Thyroid gland (tissue), 4 donors: Measurements from ENCODE around the gene LY6G5B. TPM values are rescaled to one million over a fixed set of nuclear protein-coding genes. Genes with fewer than 3 reads are reported as not detected.

Source experiments
- DNase-seq, 2 donors: peaks; one replicate each; pipeline ENCODE4 v3.0.0-alpha.2; 2019
- H3K27ac ChIP-seq, 3 donors: fragments of 200-600 bp; sonication (generic); 1 replicate in 2 of 3; 2 replicates in 1 of 3; pipeline ENCODE4 v1.5.1; 2016 to 2019; ENCODE audit warnings: mild to moderate bottlenecking in 1 of 3, moderate library complexity in 1 of 3
- H3K27me3 ChIP-seq: fragments of 200-600 bp; sonication (generic); one replicate; pipeline ENCODE4 v1.5.1; 2019
- H3K36me3 ChIP-seq, 2 donors: fragments of 200-600 bp; sonication (generic); one replicate each; pipeline ENCODE4 v1.5.1; 2016 to 2019
- H3K4me1 ChIP-seq, 2 donors: fragments of 200-600 bp; sonication (generic); one replicate each; pipeline ENCODE4 v1.5.1; 2017 to 2019
- H3K4me3 ChIP-seq, 3 donors: fragments of 200-600 bp; sonication (generic); replicated peaks in 1 of 3; 1 replicate in 2 of 3; 2 replicates in 1 of 3; pipeline ENCODE4 v1.5.1; 2016; ENCODE audit warnings: mild to moderate bottlenecking in 1 of 3
- H3K9me3 ChIP-seq: fragments of 200-600 bp; sonication (generic); one replicate; pipeline ENCODE4 v1.5.1; 2017
- POLR2A ChIP-seq, 2 donors: fragments of 450-650 bp; IDR thresholded peaks; one replicate each; pipeline ENCODE4 v1.6.1; 2017; ENCODE audit warnings: antibody characterized with exemption in 2 of 2, mild to moderate bottlenecking in 2 of 2, moderate library complexity in 1 of 2
- WGBS, 2 donors: methylation state at CpG; one replicate each; pipeline ENCODE4 v1.1.5; 2017; 5-methylcytosine and 5-hydroxymethylcytosine counted together
- intact Hi-C: fragments of 100-400 bp; cut with DNase I; formaldehyde crosslinking; loops from one replicate; pipeline ENCODE4 v1.15.1; 2023
- total RNA-seq, 4 donors: library from RNA; depleted of rRNA; stranded (reverse); fragments of >200 nt; gene quantifications; one replicate each; pipeline ENCODE4 v1.2.3, GENCODE V29; 2016
- TF ChIP-seq, protein P1 (sequence below), 6 experiments: fragments of 200-600 bp in 3 of 6; fragments of 450-650 bp in 3 of 6; sonication (generic) in 3 of 6; IDR thresholded peaks; one replicate each; pipeline ENCODE4 v1.5.1; 2016 to 2019; ENCODE audit warnings: antibody characterized with exemption in 6 of 6, mild to moderate bottlenecking in 2 of 6, inconsistent platforms in 1 of 6, moderate library complexity in 1 of 6

LY6G5B gene
- total RNA-seq, 4 donors from 2014 or later: 4.4 to 11.8 (median 9.4) TPM

DNA sequence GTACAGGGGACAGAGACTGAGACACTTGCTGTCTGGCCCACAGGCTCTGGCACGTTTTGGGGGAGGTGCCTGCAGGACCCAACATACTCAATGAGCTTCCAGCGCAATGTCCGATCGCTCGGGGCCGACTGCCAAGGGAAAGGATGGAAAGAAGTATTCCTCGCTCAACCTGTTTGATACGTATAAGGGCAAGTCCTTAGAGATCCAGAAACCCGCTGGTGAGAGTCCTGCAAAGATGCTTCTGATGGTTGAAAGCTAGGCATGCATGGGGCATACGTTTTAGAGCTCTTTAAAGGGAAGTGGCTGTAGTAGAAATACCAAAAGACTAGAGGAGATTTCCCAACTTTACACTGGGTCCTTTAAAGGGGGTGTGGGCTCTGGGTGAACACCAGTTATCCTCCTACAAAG is 47.1 kb upstream of the LY6G5B start:
- H3K4me1 ChIP-seq: peaks cover 9 to 12% of the 10 kb centered on the region in 2 donors
- H3K9me3 ChIP-seq: no peaks in the 10 kb centered on the region
- intact Hi-C loops: no loop called here
- no peaks in the 10 kb centered on the region for H3K27me3 ChIP-seq
- H3K27ac ChIP-seq: peak overlapping the region in 1 of 3 donors; percentile 99
- DNase-seq: peak; percentile 51 to 64
- WGBS, 2 donors: 38 to 49% methylated on average over 10 of the region's 10 CpGs
- H3K36me3 ChIP-seq: peaks cover 38 to 44% of the 10 kb centered on the region in 2 donors
- TF ChIP-seq POLR2A (IDR thresholded peaks at IDR 0.05): no peak
- TF ChIP-seq, protein P1, sequence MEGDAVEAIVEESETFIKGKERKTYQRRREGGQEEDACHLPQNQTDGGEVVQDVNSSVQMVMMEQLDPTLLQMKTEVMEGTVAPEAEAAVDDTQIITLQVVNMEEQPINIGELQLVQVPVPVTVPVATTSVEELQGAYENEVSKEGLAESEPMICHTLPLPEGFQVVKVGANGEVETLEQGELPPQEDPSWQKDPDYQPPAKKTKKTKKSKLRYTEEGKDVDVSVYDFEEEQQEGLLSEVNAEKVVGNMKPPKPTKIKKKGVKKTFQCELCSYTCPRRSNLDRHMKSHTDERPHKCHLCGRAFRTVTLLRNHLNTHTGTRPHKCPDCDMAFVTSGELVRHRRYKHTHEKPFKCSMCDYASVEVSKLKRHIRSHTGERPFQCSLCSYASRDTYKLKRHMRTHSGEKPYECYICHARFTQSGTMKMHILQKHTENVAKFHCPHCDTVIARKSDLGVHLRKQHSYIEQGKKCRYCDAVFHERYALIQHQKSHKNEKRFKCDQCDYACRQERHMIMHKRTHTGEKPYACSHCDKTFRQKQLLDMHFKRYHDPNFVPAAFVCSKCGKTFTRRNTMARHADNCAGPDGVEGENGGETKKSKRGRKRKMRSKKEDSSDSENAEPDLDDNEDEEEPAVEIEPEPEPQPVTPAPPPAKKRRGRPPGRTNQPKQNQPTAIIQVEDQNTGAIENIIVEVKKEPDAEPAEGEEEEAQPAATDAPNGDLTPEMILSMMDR (IDR thresholded peaks at IDR 0.05): no peak
- H3K4me3 ChIP-seq: no peak overlapping the region

DNA sequence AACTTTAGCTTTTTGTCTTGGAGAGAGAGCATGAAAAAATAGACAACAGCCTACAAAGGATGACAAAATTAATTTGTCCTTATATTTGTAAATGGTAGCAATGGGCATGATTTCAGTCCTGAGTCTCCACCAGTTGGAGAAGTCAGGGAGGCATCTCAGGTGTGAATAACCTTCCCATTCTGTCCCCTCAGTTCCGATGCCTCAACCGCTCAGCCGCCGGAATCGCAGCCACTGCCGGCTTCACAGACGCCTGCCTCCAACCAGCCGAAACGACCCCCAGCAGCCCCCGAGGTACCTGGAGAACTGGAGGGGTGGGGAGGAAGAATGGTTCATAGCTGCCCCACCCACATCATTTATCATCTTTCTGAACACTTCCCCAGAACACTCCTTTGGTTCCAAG is 45.7 kb upstream of the LY6G5B start:
- DNase-seq: no peak
- H3K36me3 ChIP-seq: peaks cover 52 to 57% of the 10 kb centered on the region in 2 donors
- WGBS, 2 donors: 91 to 94% methylated on average over 8 to 10 of the region's 10 CpGs
- no peak overlapping the region for H3K4me3 ChIP-seq
- intact Hi-C loops: no loop called here
- peaks cover 9 to 12% of the 10 kb centered on the region in 2 donors for H3K4me1 ChIP-seq
- H3K9me3 ChIP-seq: no peaks in the 10 kb centered on the region
- no peak overlapping the region for H3K27ac ChIP-seq
- H3K27me3 ChIP-seq: no peaks in the 10 kb centered on the region
- TF ChIP-seq, protein P1 (IDR thresholded peaks at IDR 0.05): no peak
- TF ChIP-seq POLR2A (IDR thresholded peaks at IDR 0.05): no peak

DNA sequence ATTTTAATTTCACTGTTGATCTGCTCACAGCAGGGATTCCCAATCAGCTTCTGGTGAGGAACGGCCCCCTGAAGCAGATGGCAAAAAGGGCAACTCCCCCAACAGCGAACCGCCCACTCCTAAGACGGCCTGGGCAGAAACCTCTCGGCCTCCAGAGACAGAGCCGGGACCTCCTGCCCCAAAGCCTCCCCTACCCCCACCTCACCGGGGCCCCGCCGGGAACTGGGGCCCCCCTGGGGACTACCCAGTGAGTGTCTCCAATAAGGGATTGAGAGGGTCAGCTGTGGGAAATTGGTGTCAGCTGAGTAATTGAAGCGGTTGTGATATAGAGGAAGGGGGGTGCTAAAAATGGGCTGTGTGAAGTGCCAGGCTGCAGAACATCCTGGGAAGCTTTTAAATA is 42.8 kb upstream of the LY6G5B start:
- H3K4me3 ChIP-seq: no peak overlapping the region
- intact Hi-C loops: no loop called here
- TF ChIP-seq, protein P1 (IDR thresholded peaks at IDR 0.05): no peak
- TF ChIP-seq POLR2A (IDR thresholded peaks at IDR 0.05): no peak
- H3K9me3 ChIP-seq: no peaks in the 10 kb centered on the region
- H3K27ac ChIP-seq: no peak overlapping the region
- no peaks in the 10 kb centered on the region for H3K27me3 ChIP-seq
- WGBS, 2 donors: 91 to 96% methylated on average over 10 of the region's 10 CpGs
- H3K36me3 ChIP-seq: peaks cover 80 to 86% of the 10 kb centered on the region in 2 donors
- peaks cover 3 to 7% of the 10 kb centered on the region in 2 donors for H3K4me1 ChIP-seq
- no peak for DNase-seq

DNA sequence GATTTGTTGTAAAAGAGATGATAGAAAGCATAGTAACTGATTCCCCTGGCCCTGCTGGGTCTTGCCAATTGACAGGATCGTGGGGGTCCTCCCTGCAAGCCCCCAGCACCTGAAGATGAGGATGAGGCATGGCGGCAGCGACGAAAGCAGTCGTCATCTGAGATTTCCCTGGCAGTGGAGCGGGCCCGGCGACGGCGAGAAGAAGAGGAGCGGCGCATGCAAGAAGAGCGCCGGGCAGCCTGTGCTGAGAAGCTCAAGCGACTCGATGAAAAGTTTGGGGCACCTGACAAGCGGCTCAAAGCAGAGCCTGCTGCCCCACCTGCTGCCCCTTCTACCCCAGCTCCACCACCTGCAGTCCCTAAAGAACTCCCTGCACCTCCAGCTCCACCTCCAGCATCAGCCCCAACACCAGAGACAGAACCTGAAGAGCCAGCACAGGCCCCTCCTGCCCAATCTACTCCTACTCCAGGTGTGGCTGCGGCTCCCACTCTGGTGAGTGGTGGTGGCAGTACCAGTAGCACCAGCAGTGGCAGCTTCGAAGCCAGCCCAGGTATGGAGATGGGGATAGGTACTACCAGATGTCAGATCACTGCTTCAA is 42.0 kb upstream of the LY6G5B start:
- H3K4me1 ChIP-seq: no peaks in the 10 kb centered on the region
- H3K27me3 ChIP-seq: no peaks in the 10 kb centered on the region
- no peak for DNase-seq
- H3K9me3 ChIP-seq: no peaks in the 10 kb centered on the region
- intact Hi-C loops: no loop called here
- no peak overlapping the region for H3K4me3 ChIP-seq
- 97 to 98% methylated on average over 19 of the region's 19 CpGs for WGBS, 2 donors
- no peak overlapping the region for H3K27ac ChIP-seq
- no peak for TF ChIP-seq POLR2A (IDR thresholded peaks at IDR 0.05)
- TF ChIP-seq, protein P1 (IDR thresholded peaks at IDR 0.05): no peak
- H3K36me3 ChIP-seq: peaks cover 87 to 95% of the 10 kb centered on the region in 2 donors

DNA sequence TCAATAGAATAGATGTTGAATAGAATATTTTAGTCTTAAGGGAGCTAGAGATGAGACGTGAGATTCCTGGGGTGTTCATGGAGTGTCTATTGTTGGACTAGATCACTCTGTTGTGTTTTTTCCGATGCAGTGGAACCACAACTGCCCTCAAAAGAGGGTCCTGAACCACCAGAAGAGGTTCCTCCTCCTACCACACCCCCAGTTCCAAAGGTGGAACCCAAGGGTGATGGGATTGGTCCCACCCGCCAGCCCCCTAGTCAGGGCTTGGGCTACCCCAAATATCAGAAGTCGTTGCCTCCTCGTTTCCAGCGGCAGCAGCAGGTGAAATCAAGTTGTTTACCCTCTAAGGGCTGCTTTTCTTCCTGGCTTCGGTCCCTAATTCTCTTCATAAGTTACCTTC is 40.8 kb upstream of the LY6G5B start:
- WGBS, 2 donors: 88 to 95% methylated on average over 7 of the region's 7 CpGs
- H3K27ac ChIP-seq: no peak overlapping the region
- no peaks in the 10 kb centered on the region for H3K9me3 ChIP-seq
- TF ChIP-seq, protein P1 (IDR thresholded peaks at IDR 0.05): no peak
- TF ChIP-seq POLR2A (IDR thresholded peaks at IDR 0.05): no peak
- H3K27me3 ChIP-seq: no peaks in the 10 kb centered on the region
- intact Hi-C loops: no loop called here
- DNase-seq: no peak
- H3K36me3 ChIP-seq: peaks cover 96 to 99% of the 10 kb centered on the region in 2 donors
- H3K4me3 ChIP-seq: no peak overlapping the region
- H3K4me1 ChIP-seq: no peaks in the 10 kb centered on the region
